GM23338 (cell line): Measurements from ENCODE around the gene VEPH1.

Experiments
- CREB1 ChIP-seq: fragments of 250-450 bp; sonication (Bioruptor Pico); IDR thresholded peaks from 2 replicates; pipeline ENCODE4 v1.5.0; 2020; ENCODE audit warnings: low read depth, mild to moderate bottlenecking, moderate library complexity
- CTCF ChIP-seq, 2 experiments: fragments of 200-600 bp in 1 of 2; sonication (generic) in 1 of 2; conservative IDR thresholded peaks; 2 replicates each; pipeline versions ENCODE4 v1.5.1 to v1.6.1; 2016 to 2017; ENCODE audit warnings: antibody characterized with exemption in 2 of 2, low read depth in 2 of 2, mild to moderate bottlenecking in 2 of 2, moderate library complexity in 1 of 2
- EZH2 ChIP-seq: fragments of 200-600 bp; sonication (generic); IDR thresholded peaks from one replicate; pipeline ENCODE4 v1.8.0; 2017; ENCODE audit warnings: antibody characterized with exemption, mild to moderate bottlenecking, low read depth; ENCODE audit not compliant: unreplicated experiment
- EZH2phosphoT487 ChIP-seq: fragments of 200-600 bp; sonication (generic); IDR thresholded peaks from one replicate; pipeline ENCODE4 v1.8.1; 2018; ENCODE audit warnings: antibody characterized with exemption; ENCODE audit not compliant: unreplicated experiment
- POLR2AphosphoS5 ChIP-seq: IDR thresholded peaks from 2 replicates; pipeline ENCODE4 v1.6.1; 2016; ENCODE audit warnings: antibody characterized with exemption, low read depth
- REST ChIP-seq: IDR thresholded peaks from one replicate; pipeline ENCODE4 v1.6.1; 2018; ENCODE audit warnings: antibody characterized with exemption; ENCODE audit not compliant: unreplicated experiment

- TF ChIP-seq CTCF (conservative IDR thresholded peaks at IDR 0.05; ENCODE audit: low read depth in 2 of 2): no peak
- no peak for TF ChIP-seq POLR2AphosphoS5
- no peak for TF ChIP-seq EZH2phosphoT487
- TF ChIP-seq CREB1: no peak
- TF ChIP-seq REST: no peak
- TF ChIP-seq EZH2: no peak
Observed at GRCh38 chr3:157284688-157285087, 218.5 kb downstream of the VEPH1 start.
